Endothelial cell of umbilical vein (primary cell): Measurements from ENCODE around the gene RTN3. TPM values are rescaled to one million over a fixed set of nuclear protein-coding genes. Genes with fewer than 3 reads are reported as not detected.
"Not testable (repeated sequence)": the region's sequence is repeated elsewhere in the genome, so short reads cannot be mapped to it uniquely, and the experiment has no call there.

Experiments
- BruUV-seq: library from RNA; stranded (reverse); fragments of 400-500 nt; replicated peaks from 2 replicates; lab custom pipeline; 2021; lab: Mats Ljungman, UMichigan
- CTCF ChIA-PET: fragments of 300-600, 350-600 bp; sonication (Branson Sonifier 250); formaldehyde crosslinking; loops from one replicate; lab custom pipeline; 2021; ENCODE audit warnings: antibody characterized with exemption, inconsistent platforms; lab: Charles Lee
- POLR2A ChIA-PET: fragments of 300-600, 350-600 bp; sonication (Branson Sonifier 250); formaldehyde crosslinking; loops from one replicate; lab custom pipeline; 2021; ENCODE audit warnings: antibody characterized with exemption, inconsistent platforms; lab: Charles Lee
- DNase-seq: peaks from one replicate; pipeline ENCODE4 v3.0.0-alpha.2; 2011; ENCODE audit warnings: low read depth, low spot score
- FAIRE-seq: peaks from 2 replicates; lab custom pipeline; 2011; peaks lifted over from hg19 to GRCh38; lab: Jason Lieb, UNC
- H2AFZ ChIP-seq: 2 replicates; pipeline ENCODE4 v1.6.0; 2012; ENCODE audit warnings: low read depth, low read length, control low read depth, inconsistent platforms
- H3K27ac ChIP-seq: 2 replicates; pipeline ENCODE4 v1.5.1; 2011; ENCODE audit warnings: low read depth, mild to moderate bottlenecking, control low read depth, low read length, moderate library complexity; ENCODE audit not compliant: insufficient read depth
- H3K27me3 ChIP-seq, 2 experiments: 2 replicates each; pipeline versions ENCODE4 v1.6.0 to v1.6.1; 2011; ENCODE audit warnings: low read length in 2 of 2, mixed read lengths in 1 of 2; ENCODE audit not compliant: control insufficient read depth in 2 of 2, insufficient read depth in 2 of 2
- H3K36me3 ChIP-seq, 2 experiments: 2 replicates in 1 of 2; 3 replicates in 1 of 2; pipeline ENCODE4 v1.5.1; 2011; ENCODE audit warnings: low read length in 2 of 2, mild to moderate bottlenecking in 1 of 2, moderate library complexity in 1 of 2; ENCODE audit not compliant: control insufficient read depth in 2 of 2, insufficient read depth in 2 of 2; ENCODE audit errors: extremely low read depth in 1 of 2
- H3K4me1 ChIP-seq: 3 replicates; pipeline ENCODE4 v1.5.1; 2011; ENCODE audit warnings: mild to moderate bottlenecking, low read length; ENCODE audit not compliant: control insufficient read depth, insufficient read depth; ENCODE audit errors: extremely low read depth
- H3K4me2 ChIP-seq: 2 replicates; pipeline ENCODE4 v1.6.1; 2011; ENCODE audit warnings: low read length, control low read depth, mixed read lengths; ENCODE audit not compliant: insufficient read depth
- H3K4me3 ChIP-seq, 3 experiments: fragments of 200-600 bp in 1 of 3; sonication (generic), shearing (Covaris generic) in 1 of 3; replicated peaks in 1 of 3; 2 replicates each; pipeline ENCODE4 v1.5.1; 2011 to 2016; ENCODE audit warnings: control low read depth in 3 of 3, low read length in 3 of 3, mild to moderate bottlenecking in 2 of 3, inconsistent platforms in 1 of 3, low read depth in 1 of 3, moderate library complexity in 1 of 3; ENCODE audit not compliant: insufficient read depth in 1 of 3
- H3K79me2 ChIP-seq: 2 replicates; pipeline ENCODE4 v1.6.0; 2012; ENCODE audit warnings: low read length, inconsistent platforms; ENCODE audit not compliant: control insufficient read depth, insufficient read depth
- H3K9ac ChIP-seq: replicated peaks from 2 replicates; pipeline ENCODE3; 2011; ENCODE audit warnings: low read length, control low read depth; ENCODE audit not compliant: insufficient read depth; ENCODE audit errors: extremely low read depth
- H3K9me1 ChIP-seq: replicated peaks from 3 replicates; pipeline ENCODE4 v1.6.0; 2011; ENCODE audit warnings: mild to moderate bottlenecking, low read length; ENCODE audit not compliant: control insufficient read depth, insufficient read depth; ENCODE audit errors: extremely low read depth
- H3K9me3 ChIP-seq: replicated peaks from 2 replicates; pipeline ENCODE4 v1.5.1; 2012; ENCODE audit warnings: low read length, inconsistent platforms; ENCODE audit not compliant: control insufficient read depth, insufficient read depth
- H4K20me1 ChIP-seq: replicated peaks from 2 replicates; pipeline ENCODE3; 2011; ENCODE audit warnings: mild to moderate bottlenecking, low read length; ENCODE audit not compliant: control insufficient read depth, insufficient read depth; ENCODE audit errors: extremely low read depth
- MYC ChIP-seq: IDR thresholded peaks from one replicate; pipeline ENCODE4 v1.6.1; 2011; ENCODE audit warnings: mild to moderate bottlenecking, low read depth, low read length
- POLR2A ChIP-seq: IDR thresholded peaks from 2 replicates; pipeline ENCODE4 v1.6.1; 2012; ENCODE audit warnings: low read depth, mild to moderate bottlenecking, control low read depth, low read length
- dilution Hi-C: fragments of 300-500 bp; cut with MboI; formaldehyde crosslinking; loops from one replicate; pipeline ENCODE4 v1.15.0; 2019; ENCODE audit warnings: low sequenced_read_pairs; ENCODE audit not compliant: extremely low pct_ligation_motif_present
- intact Hi-C: fragments of 100-400 bp; cut with micrococcal nuclease; formaldehyde crosslinking; loops from one replicate; pipeline ENCODE4 v1.10.0; 2022
- polyA plus RNA-seq, 4 experiments: library from polyadenylated mRNA; depleted of rRNA in 3 of 4; stranded (reverse) in 3 of 4; unstranded in 1 of 4; fragments of >200 nt; gene quantifications; 2 replicates each; pipeline versions ENCODE4 v1.2.1 to v1.2.3, GENCODE V29; 2011 to 2012; ENCODE audit warnings: missing spikeins in 1 of 4
- total RNA-seq: library from RNA; stranded (reverse); gene quantifications from 2 replicates; pipeline ENCODE4 v1.2.3, GENCODE V29; 2021
- TF ChIP-seq, protein P1 (sequence below), 2 donors: IDR thresholded peaks; 1 replicate in 1 of 2; 2 replicates in 1 of 2; pipeline ENCODE4 v1.5.1; 2011; ENCODE audit warnings: low read length in 2 of 2, mild to moderate bottlenecking in 2 of 2, moderate library complexity in 2 of 2, control low read depth in 1 of 2, inconsistent platforms in 1 of 2, low read depth in 1 of 2; ENCODE audit not compliant: insufficient read depth in 1 of 2; ENCODE audit errors: extremely low read depth in 1 of 2

Gene RTN3
- total and polyA plus RNA-seq, 2 donors (not counting 3 experiments of a cell fraction or from before 2014, with no cell fraction given), result 90.6 to 112 TPM

DNA sequence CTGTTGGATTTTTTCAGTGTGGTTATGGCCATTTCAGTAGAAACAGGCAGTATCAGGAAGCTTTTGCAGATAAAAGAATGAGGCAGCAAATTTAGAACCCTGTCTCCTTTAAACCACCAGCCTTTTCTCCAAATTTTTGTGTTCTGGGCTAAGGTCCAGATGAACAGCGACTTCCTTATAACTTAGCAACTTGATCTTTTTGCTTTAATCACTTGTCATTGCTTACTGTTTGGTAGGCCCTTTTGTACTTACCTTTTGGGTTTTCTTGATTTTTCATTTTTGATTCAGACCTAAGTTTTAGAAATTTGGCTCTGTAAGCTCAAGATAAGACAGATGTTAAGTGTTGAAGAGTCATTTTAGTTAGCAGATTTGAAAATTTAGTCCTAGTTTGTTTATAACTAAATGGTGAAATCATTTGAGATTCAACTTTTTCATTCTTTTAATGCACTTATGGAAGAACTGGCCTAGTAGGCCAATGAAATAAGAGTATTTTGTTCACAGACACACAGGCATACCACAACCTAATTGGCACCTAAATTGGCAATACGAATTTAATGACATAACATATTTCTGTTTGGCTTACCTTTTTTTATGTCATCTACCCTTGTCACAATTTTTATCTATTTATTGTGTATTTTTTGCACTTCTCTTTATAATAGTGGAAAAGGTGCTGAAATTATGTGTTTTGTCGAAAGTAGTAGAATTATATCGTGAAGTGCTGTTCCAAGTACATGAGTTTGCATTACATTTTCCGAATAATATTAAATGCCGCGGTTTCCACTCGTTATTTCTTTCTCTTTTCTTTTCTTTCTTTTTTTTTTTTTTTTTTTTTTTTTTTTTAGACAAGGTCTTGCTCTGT lies 2.1 kb downstream of the RTN3 start:
- Histone ChIP-seq H3K4me1 (peaks cover 17% of the 10 kb centered on the region), H3K36me3 (no peaks in the 10 kb centered on the region), H3K27ac (no peak overlapping the region), H3K4me3 (peak overlapping the region in 2 of 3 experiments; percentile 91 to 99), H3K4me2 (peak overlapping the region; percentile 91), H3K9me1 (no peaks in the 10 kb centered on the region), H2AFZ (no peak overlapping the region), H4K20me1 (peaks cover 3% of the 10 kb centered on the region), H3K9me3 (no peaks in the 10 kb centered on the region), H3K27me3 (no peaks in the 10 kb centered on the region), H3K9ac (peak overlapping the region; percentile 74), H3K79me2 (peaks cover 61% of the 10 kb centered on the region)
- ChIA-PET CTCF (interaction anchor here (0.6 to 3.4 kb wide), 9 partner anchors 10 to 85 kb away, joined by 3 to 30 read pairs (median 6); partner anchors contain the start of genes ATL3 and ZFTA), POLR2A (interaction anchor here (0.7 kb wide), 1 partner anchor 13 kb away, joined by 3 read pairs; no protein-coding TSS in a partner anchor)
- peak; percentile 25 for DNase-seq
- no TSS peak for BruUV-seq
- TF ChIP-seq MYC (no peak), POLR2A (no peak)
- TF ChIP-seq, protein P1, sequence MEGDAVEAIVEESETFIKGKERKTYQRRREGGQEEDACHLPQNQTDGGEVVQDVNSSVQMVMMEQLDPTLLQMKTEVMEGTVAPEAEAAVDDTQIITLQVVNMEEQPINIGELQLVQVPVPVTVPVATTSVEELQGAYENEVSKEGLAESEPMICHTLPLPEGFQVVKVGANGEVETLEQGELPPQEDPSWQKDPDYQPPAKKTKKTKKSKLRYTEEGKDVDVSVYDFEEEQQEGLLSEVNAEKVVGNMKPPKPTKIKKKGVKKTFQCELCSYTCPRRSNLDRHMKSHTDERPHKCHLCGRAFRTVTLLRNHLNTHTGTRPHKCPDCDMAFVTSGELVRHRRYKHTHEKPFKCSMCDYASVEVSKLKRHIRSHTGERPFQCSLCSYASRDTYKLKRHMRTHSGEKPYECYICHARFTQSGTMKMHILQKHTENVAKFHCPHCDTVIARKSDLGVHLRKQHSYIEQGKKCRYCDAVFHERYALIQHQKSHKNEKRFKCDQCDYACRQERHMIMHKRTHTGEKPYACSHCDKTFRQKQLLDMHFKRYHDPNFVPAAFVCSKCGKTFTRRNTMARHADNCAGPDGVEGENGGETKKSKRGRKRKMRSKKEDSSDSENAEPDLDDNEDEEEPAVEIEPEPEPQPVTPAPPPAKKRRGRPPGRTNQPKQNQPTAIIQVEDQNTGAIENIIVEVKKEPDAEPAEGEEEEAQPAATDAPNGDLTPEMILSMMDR (IDR thresholded peaks at IDR 0.05; ENCODE audit: extremely low read depth in 1 of 2, insufficient read depth in 1 of 2, low read depth in 1 of 2, low read length in 2 of 2), result no peak
- FAIRE-seq, result no peak
- dilution Hi-C loops, result no loop called here
- intact Hi-C loops, result no loop called here

DNA sequence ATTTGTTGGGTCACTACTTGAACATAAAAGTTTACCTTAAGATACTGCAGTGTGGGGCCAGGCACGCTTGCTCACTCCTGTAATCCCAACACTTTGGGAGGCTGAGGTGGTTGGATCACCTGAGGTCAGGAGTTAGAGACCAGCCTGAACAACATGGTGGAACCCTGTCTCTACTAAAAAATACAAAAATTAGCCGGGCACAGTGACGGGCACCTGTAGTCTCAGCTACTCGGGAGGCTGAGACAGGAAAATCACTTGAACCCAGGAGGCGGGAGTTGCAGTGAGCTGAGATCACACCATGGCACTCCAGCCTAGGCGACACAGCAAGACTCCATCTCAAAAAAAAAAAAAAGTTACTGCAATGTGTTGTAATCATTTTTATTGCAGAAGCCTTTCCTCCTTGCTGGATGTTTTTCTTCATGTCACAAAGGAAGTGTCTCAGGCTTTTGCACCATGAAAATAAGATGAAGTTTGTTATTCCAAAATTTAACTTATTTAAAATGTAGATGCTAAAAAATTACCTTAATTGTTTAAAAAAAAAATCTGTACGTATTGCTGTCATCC lies 3.9 kb downstream of the RTN3 start:
- H4K20me1 ChIP-seq, FAIRE-seq, H3K9me3 ChIP-seq, H2AFZ ChIP-seq, H3K9ac ChIP-seq, H3K9me1 ChIP-seq, DNase-seq, H3K27ac ChIP-seq, POLR2A ChIA-PET, dilution Hi-C loops, H3K4me3 ChIP-seq, intact Hi-C loops, H3K36me3 ChIP-seq, BruUV-seq, H3K4me2 ChIP-seq, H3K27me3 ChIP-seq: not testable (repeated sequence)
- CTCF ChIA-PET, result interaction anchor here (1.0 kb wide), 1 partner anchor 53 kb away, joined by 3 read pairs; no protein-coding TSS in a partner anchor
- Histone ChIP-seq H3K79me2 (peaks cover 79% of the 10 kb centered on the region), H3K4me1 (peaks cover 17% of the 10 kb centered on the region)
